Measurements from ENCODE around the gene SEMA4B.
"Not testable (repeated sequence)": the region's sequence is repeated elsewhere in the genome, so short reads cannot be mapped to it uniquely, and the experiment has no call there.

SEMA4B gene

DNA sequence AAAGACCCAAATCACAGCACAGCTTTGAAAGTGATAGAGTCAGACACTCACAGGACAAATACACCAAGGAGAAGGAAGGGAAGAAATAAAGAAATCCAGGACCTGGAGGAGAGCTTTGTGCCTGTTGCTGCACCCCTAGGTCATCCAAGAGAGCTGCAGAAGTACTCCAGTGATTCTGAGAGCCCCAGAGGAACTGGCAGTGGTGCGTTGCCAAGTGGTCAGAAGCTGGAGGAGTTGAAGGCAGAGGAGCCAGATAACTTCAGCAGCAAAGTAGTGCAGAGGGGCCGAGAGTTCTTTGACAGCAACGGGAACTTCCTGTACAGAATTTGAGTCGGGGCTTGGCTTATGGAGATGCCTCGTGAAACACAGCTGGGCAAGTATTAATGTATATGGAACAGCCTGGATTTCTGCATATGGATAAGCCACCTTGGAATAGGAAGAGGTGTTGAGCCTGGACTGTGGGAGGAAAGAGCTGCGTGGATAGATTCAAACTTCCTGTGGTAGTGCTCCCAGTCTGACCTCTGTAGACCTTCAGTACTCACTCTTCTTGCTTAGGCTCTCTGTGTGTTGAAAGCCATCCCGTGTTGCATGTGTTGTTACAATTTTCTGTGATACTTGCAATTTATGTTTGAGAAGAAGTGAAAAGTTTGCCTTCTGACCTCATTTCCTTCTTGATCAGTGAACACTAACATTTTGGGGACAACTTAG lies 70.5 kb downstream of the SEMA4B start:
- no peak for TF ChIP-seq CTCF (IDR thresholded peaks at IDR 0.05)
- H3K27ac ChIP-seq, result peak overlapping the region in 1 of 2 donors; percentile 4
- H3K4me3 ChIP-seq, result no peak overlapping the region
- no peak for DNase-seq (ENCODE audit: low spot score)

DNA sequence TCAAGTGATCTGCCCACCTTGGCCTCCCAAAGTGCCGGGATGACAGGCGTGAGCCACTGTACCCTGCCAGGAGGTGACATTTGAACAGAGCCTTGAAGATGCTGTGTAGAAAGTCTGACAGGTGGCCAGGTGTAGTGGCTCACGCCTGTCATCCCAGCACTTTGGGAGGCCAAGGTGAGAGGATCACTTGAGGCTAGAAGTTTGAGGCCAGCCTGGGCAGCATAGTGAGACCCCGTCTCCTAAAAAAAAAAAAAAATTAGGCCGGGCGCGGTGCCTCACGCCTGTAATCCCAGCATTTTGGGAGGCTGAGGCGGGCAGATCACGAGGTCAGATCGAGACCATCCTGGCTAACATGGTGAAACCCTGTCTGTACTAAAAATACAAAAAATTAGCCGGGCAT lies 77.3 kb downstream of the SEMA4B start:
- not testable (repeated sequence) for DNase-seq (ENCODE audit: low spot score); H3K27ac ChIP-seq; H3K4me3 ChIP-seq
